A549 (cell line): Measurements from ENCODE around the gene THBS4.

Source experiments
- JUN ChIP-seq, 2 experiments: fragments of >200 bp; sonication (Bioruptor Twin); formaldehyde crosslinking; IDR thresholded peaks; 2 replicates in 1 of 2; 3 replicates in 1 of 2; pipeline ENCODE4 v1.6.1; 2016 to 2017
- KDM1A ChIP-seq: fragments of 200-600 bp; sonication (generic); IDR thresholded peaks from 2 replicates; pipeline ENCODE4 v1.6.1; 2016; ENCODE audit warnings: low read depth, mild to moderate bottlenecking
- POLR2A ChIP-seq: IDR thresholded peaks from 2 replicates; pipeline ENCODE4 v1.6.1; 2012; ENCODE audit warnings: mild to moderate bottlenecking, low read length
- TP53 ChIP-seq: fragments of 250-450 bp; sonication (Bioruptor Pico); IDR thresholded peaks from 2 replicates; pipeline ENCODE4 v1.5.0; 2021; ENCODE audit warnings: mild to moderate bottlenecking, moderate library complexity
- TF ChIP-seq, protein P1 (sequence below): fragments of >200 bp; sonication (Bioruptor Twin); formaldehyde crosslinking; IDR thresholded peaks from 3 replicates; pipeline ENCODE4 v1.5.1; 2016

DNA sequence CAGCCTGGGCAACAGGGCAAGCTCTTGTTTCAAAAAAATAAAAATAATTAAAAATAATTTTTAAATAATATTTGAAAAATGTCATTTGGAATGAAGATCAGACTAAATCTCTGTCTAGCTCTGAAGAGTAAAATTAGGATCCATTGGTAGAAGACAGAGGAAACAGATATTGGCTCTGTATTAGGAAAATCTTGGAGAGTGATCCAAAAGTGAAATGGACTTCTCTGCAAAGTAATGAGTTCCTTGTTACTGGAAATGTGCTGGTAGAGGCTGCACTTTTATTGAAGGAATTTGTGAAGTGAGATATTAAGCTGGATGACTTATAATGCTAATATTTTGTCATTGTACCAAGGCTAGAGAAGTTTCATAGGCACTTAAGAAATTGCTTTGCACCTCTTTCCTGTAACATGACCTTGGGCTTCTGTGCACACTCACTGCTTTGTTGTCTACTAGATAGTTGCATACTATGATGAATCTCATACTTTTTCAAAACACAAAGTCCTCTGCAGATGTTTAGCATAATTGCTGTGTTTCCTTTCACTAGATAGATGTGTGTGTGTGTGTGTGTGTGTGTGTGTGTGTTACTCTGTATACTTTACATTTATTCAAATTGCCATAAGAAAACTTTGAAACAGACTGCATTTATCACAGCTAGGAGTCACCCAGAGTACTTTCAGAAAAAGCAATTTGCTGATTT, 13.1 kb downstream of the THBS4 start:
- TF ChIP-seq KDM1A (no peak), JUN (IDR thresholded peaks at IDR 0.05) (no peak), TP53 (CRISPR knock-in tag) (no peak), POLR2A (no peak)
- TF ChIP-seq, protein P1, sequence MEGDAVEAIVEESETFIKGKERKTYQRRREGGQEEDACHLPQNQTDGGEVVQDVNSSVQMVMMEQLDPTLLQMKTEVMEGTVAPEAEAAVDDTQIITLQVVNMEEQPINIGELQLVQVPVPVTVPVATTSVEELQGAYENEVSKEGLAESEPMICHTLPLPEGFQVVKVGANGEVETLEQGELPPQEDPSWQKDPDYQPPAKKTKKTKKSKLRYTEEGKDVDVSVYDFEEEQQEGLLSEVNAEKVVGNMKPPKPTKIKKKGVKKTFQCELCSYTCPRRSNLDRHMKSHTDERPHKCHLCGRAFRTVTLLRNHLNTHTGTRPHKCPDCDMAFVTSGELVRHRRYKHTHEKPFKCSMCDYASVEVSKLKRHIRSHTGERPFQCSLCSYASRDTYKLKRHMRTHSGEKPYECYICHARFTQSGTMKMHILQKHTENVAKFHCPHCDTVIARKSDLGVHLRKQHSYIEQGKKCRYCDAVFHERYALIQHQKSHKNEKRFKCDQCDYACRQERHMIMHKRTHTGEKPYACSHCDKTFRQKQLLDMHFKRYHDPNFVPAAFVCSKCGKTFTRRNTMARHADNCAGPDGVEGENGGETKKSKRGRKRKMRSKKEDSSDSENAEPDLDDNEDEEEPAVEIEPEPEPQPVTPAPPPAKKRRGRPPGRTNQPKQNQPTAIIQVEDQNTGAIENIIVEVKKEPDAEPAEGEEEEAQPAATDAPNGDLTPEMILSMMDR, result no peak
